PC-3 (cell line): ENCODE data around the gene RNU1-3. TPM values are rescaled to one million over a fixed set of nuclear protein-coding genes. Genes with fewer than 3 reads are reported as not detected.
"Not testable (repeated sequence)": the region's sequence is repeated elsewhere in the genome, so short reads cannot be mapped to it uniquely, and the experiment has no call there.

ENCODE experiments used
- ATAC-seq: fragments of 200-7000 bp; cut with Tn5 transposase; 2 replicates; pipeline ENCODE4 v1.9.1; 2020; ENCODE audit warnings: mild to moderate bottlenecking, moderate library complexity
- BruUV-seq: library from RNA; stranded (reverse); fragments of 400-500 nt; replicated peaks from 2 replicates; lab custom pipeline; 2021; lab: Mats Ljungman, UMichigan
- CTCF ChIA-PET: fragments of 300-600 bp; sonication (Branson Sonifier 250); formaldehyde crosslinking; loops from one replicate; lab custom pipeline; 2022; ENCODE audit warnings: antibody characterized with exemption; lab: Charles Lee
- POLR2A ChIA-PET: fragments of 300-600 bp; sonication (Branson Sonifier 250); formaldehyde crosslinking; loops from one replicate; lab custom pipeline; 2022; ENCODE audit warnings: antibody characterized with exemption; ENCODE audit not compliant: unreplicated experiment; lab: Charles Lee
- DNase-seq: peaks from one replicate; pipeline ENCODE4 v3.0.0-alpha.2; 2015
- H2AFZ ChIP-seq: fragments of 300-600 bp; sonication (generic); 2 replicates; pipeline ENCODE4 v1.6.0; 2016; ENCODE audit warnings: antibody characterized with exemption, low read length
- H3F3A ChIP-seq: fragments of 300-600 bp; sonication (generic); one replicate; pipeline ENCODE4 v1.6.0; 2017; ENCODE audit warnings: antibody characterized with exemption, low read length, control low read depth, mild to moderate bottlenecking; ENCODE audit not compliant: unreplicated experiment
- H3K27ac ChIP-seq: fragments of 300-600 bp; sonication (generic); 2 replicates; pipeline ENCODE4 v1.5.1; 2016; ENCODE audit warnings: mild to moderate bottlenecking, low read length
- H3K27me3 ChIP-seq: fragments of 300-600 bp; sonication (generic); 2 replicates; pipeline ENCODE4 v1.6.1; 2016; ENCODE audit warnings: low read length, mixed read lengths
- H3K36me3 ChIP-seq: fragments of 300-600 bp; sonication (generic); 2 replicates; pipeline ENCODE4 v1.6.1; 2016; ENCODE audit warnings: low read depth, mixed run types, low read length, mixed read lengths
- H3K4me1 ChIP-seq: fragments of 300-600 bp; sonication (generic); 2 replicates; pipeline ENCODE4 v1.5.1; 2016; ENCODE audit warnings: low read length; ENCODE audit not compliant: insufficient read depth
- H3K4me2 ChIP-seq: fragments of 300-600 bp; sonication (generic); 2 replicates; pipeline ENCODE4 v1.6.0; 2016; ENCODE audit warnings: low read length
- H3K4me3 ChIP-seq: fragments of 300-600 bp; sonication (generic); 2 replicates; pipeline ENCODE4 v1.5.1; 2016; ENCODE audit warnings: mild to moderate bottlenecking, low read length, mixed read lengths
- H3K79me2 ChIP-seq: fragments of 300-600 bp; sonication (generic); 2 replicates; pipeline ENCODE4 v1.6.1; 2017; ENCODE audit warnings: low read length, mixed read lengths
- H3K9ac ChIP-seq: fragments of 300-600 bp; sonication (generic); 2 replicates; pipeline ENCODE4 v1.6.0; 2016; ENCODE audit warnings: mild to moderate bottlenecking, low read length
- H3K9me2 ChIP-seq: fragments of 300-600 bp; sonication (generic); replicated peaks from 2 replicates; pipeline ENCODE4 v1.6.1; 2016; ENCODE audit warnings: mixed run types, low read length, mixed read lengths
- H3K9me3 ChIP-seq: fragments of 300-600 bp; sonication (generic); 2 replicates; pipeline ENCODE4 v1.6.1; 2016; ENCODE audit warnings: low read length, mixed read lengths
- H4K20me1 ChIP-seq: fragments of 300-600 bp; sonication (generic); 2 replicates; pipeline ENCODE4 v1.6.1; 2016; ENCODE audit warnings: low read length, mixed read lengths
- intact Hi-C: fragments of 100-400 bp; cut with micrococcal nuclease; formaldehyde crosslinking; loops from 2 replicates; pipeline ENCODE4 v1.9.0; 2023
- total RNA-seq: library from RNA; depleted of rRNA; stranded (reverse); fragments of >200 nt; gene quantifications from 2 replicates; pipeline ENCODE4 v1.2.3, GENCODE V29; 2014

Gene RNU1-3
- total RNA-seq, 1 experiment from 2014 or later: under 0.01 TPM

- BruUV-seq, H3F3A ChIP-seq, DNase-seq, ATAC-seq, H3K4me1 ChIP-seq, intact Hi-C loops, H3K79me2 ChIP-seq, H3K27ac ChIP-seq, H2AFZ ChIP-seq, H3K4me3 ChIP-seq, POLR2A ChIA-PET, H3K9ac ChIP-seq, CTCF ChIA-PET, H3K9me3 ChIP-seq, H3K36me3 ChIP-seq, H3K4me2 ChIP-seq, H4K20me1 ChIP-seq, H3K9me2 ChIP-seq, H3K27me3 ChIP-seq: not testable (repeated sequence)
Observed at GRCh38 chr1:16703602-16704001, 36.9 kb upstream of the RNU1-3 start.

GRCh38 chr1:16703141-16703540 lies 36.4 kb upstream of the RNU1-3 start:
- H3K27ac ChIP-seq, intact Hi-C loops, H3K79me2 ChIP-seq, H3K9ac ChIP-seq, H3K4me3 ChIP-seq, H3K36me3 ChIP-seq, DNase-seq, H3K9me2 ChIP-seq, POLR2A ChIA-PET, H3K4me1 ChIP-seq, H3K27me3 ChIP-seq, H3F3A ChIP-seq, H4K20me1 ChIP-seq, BruUV-seq, H2AFZ ChIP-seq, H3K4me2 ChIP-seq, H3K9me3 ChIP-seq: not testable (repeated sequence)
- peak; percentile 55 for ATAC-seq
- CTCF ChIA-PET: interaction anchor here (1.0 kb wide), 1 partner anchor 82 kb away, joined by 9 read pairs; no protein-coding TSS in a partner anchor

DNA sequence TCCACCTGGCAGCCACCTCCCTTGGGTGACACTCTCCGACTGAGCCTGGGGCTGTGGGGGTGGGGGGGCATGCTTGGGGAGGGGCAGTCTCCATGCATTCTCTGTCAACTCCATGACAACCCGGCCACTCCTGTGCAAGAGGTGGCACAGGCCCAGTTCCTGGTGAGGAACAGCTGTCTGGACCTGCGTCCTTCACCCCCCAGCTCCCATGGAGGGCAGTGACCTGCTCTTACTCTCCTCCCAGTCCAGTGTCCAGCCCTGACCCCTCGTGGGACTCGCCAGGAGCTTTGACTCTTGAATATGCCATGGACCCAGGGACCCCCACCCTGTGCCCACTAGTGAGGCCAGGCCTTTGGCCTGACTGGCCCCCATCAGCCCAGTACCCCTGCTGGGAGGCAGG lies 35.5 kb upstream of the RNU1-3 start:
- H3K79me2 ChIP-seq, H3K9me2 ChIP-seq, ATAC-seq, H3K9me3 ChIP-seq, DNase-seq, H4K20me1 ChIP-seq, H3K27ac ChIP-seq, H3K4me3 ChIP-seq, H3K4me1 ChIP-seq, intact Hi-C loops, H3K9ac ChIP-seq, POLR2A ChIA-PET, H3K4me2 ChIP-seq, H3K36me3 ChIP-seq, BruUV-seq, H3K27me3 ChIP-seq, H2AFZ ChIP-seq, H3F3A ChIP-seq: not testable (repeated sequence)
- CTCF ChIA-PET: interaction anchor here (1.0 kb wide), 1 partner anchor 81 kb away, joined by 9 read pairs; no protein-coding TSS in a partner anchor

DNA sequence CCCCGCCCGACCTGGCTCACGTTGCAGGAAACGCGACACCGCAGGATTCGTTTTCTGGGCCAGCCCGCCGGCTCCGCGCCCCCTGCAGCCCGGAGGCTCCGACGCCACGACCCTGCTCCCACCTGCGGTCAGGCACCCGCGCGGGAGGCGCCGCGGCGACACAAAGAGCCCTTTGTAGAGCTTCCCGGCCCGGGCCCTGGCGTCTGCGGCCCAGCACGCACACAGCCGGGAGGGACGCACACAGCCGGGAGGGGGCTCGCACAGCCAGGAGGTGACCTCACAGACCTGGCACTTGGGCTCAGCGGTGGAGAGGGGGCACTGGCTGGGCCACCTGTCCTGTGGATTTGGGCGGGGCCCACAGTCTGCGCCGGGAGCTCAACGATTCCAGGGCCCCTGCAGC lies 34.4 kb upstream of the RNU1-3 start:
- H2AFZ ChIP-seq, H3K4me2 ChIP-seq, H3K9me2 ChIP-seq, H3K9ac ChIP-seq, H3K36me3 ChIP-seq, POLR2A ChIA-PET, H3K27me3 ChIP-seq, H3K27ac ChIP-seq, H3K4me1 ChIP-seq, intact Hi-C loops, DNase-seq, H3K79me2 ChIP-seq, ATAC-seq, H4K20me1 ChIP-seq, BruUV-seq, H3F3A ChIP-seq, H3K9me3 ChIP-seq, H3K4me3 ChIP-seq: not testable (repeated sequence)
- CTCF ChIA-PET: interaction anchor here (0.7 kb wide), 1 partner anchor 80 kb away, joined by 4 read pairs; no protein-coding TSS in a partner anchor

DNA sequence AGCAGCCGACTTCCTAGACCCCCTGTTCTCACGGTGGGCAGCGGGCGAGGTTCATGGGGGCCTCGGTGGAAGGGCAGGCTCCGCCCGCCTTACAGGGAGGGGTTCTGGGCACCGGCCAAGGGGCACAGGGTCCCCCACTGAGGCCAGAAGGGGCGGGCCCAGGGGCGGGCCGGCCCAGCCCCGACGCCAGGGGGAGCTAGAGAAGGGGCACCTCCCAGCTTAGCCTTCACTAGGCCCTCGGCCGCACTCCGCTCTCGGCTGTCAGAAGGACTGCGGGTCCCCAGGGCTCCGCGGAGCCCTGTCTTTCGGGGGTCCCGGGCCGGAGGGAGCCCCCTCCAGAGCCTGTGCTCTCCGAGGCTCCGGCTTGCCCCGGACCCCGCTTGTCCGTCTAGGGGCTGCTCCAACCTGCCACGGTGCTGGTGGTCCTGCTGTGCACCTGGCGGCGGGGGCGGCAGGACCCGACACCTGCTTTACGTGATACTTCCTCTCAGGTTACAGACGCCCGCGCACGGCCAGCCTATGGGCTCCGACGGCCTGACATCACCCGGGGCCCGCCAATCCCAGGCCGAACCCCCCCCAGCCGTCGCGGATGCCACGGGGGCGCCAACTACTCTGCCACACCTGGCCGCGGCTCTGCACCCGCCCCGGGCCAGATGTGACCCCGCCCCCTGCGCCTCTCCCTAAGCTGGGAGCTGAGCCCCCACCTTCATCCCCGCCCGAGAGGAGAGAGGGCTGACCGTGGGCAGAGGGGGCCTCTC lies 33.6 kb upstream of the RNU1-3 start:
- not testable (repeated sequence) for H3K36me3 ChIP-seq
- peak; percentile 17; the same call in 1 of the 2 replicates for ATAC-seq

DNA sequence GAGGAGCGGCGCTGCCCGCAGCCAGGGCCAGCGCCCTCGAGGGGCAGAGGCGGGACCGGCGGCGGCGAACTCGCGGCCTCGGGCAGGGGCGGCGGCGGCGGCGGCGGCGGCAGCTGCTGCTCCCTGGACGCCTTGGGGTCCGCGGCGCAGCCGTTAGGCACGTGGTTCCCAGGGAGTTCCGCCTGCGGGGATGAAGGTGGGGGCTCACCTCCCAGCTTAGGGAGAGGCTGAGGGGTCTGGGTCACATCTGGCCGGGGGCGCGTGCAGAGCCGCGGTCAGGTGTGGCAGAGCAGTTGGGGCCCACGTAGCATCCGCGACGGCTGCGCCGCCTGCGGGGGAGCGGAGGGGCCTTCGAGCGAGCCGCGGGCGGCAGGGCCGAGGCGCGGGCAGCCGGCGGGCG lies 32.7 kb upstream of the RNU1-3 start:
- H3K9me3 ChIP-seq, H3K4me3 ChIP-seq, H2AFZ ChIP-seq, intact Hi-C loops, H3K27me3 ChIP-seq, H3K4me1 ChIP-seq, DNase-seq, H3K36me3 ChIP-seq, H3K9me2 ChIP-seq, H3K4me2 ChIP-seq, H3F3A ChIP-seq, POLR2A ChIA-PET, H3K79me2 ChIP-seq, ATAC-seq, H3K9ac ChIP-seq, H3K27ac ChIP-seq, H4K20me1 ChIP-seq, BruUV-seq: not testable (repeated sequence)
- CTCF ChIA-PET: interaction anchor here (0.5 kb wide), 1 partner anchor 8 kb away, joined by 5 read pairs; no protein-coding TSS in a partner anchor

More for the DNA sequence above, 33.6 kb upstream of the RNU1-3 start:
- H3K9me2 ChIP-seq, H3K27ac ChIP-seq, H3K79me2 ChIP-seq, BruUV-seq, H3K9ac ChIP-seq, CTCF ChIA-PET, H3K4me3 ChIP-seq, H3F3A ChIP-seq, H2AFZ ChIP-seq, H3K4me2 ChIP-seq, H4K20me1 ChIP-seq, H3K9me3 ChIP-seq, DNase-seq, intact Hi-C loops, H3K27me3 ChIP-seq, POLR2A ChIA-PET, H3K4me1 ChIP-seq: not testable (repeated sequence)
